ENCODE data around the gene ADSS1.

- TF ChIP-seq CTCF (IDR thresholded peaks at IDR 0.05; ENCODE audit: low read depth, low read length, poor library complexity, severe bottlenecking) (no peak), EZH2phosphoT487 (IDR thresholded peaks at IDR 0.05; ENCODE audit: borderline replicate concordance, low read length) (no peak)
These were observed 53.8 kb downstream of the ADSS1 start for GRCh38 chr14:104777808-104778249.
